ENCODE measurements around the gene ANKRD33B. TPM values are rescaled to one million over a fixed set of nuclear protein-coding genes. Genes with fewer than 3 reads are reported as not detected.

Gene ANKRD33B
- total RNA-seq, 2 donors from 2014 or later, result 2.0 to 4.8 TPM

- DNase-seq (no peak), ATAC-seq (no peak)
- intact Hi-C loops (cut with DNase I), result loop anchor here (10.0 kb wide), 4 partner anchors 109 to 919 kb away; no protein-coding TSS in a partner anchor
Measured at GRCh38 chr5:10695759-10696543, 132.1 kb downstream of the ANKRD33B start.

DNA sequence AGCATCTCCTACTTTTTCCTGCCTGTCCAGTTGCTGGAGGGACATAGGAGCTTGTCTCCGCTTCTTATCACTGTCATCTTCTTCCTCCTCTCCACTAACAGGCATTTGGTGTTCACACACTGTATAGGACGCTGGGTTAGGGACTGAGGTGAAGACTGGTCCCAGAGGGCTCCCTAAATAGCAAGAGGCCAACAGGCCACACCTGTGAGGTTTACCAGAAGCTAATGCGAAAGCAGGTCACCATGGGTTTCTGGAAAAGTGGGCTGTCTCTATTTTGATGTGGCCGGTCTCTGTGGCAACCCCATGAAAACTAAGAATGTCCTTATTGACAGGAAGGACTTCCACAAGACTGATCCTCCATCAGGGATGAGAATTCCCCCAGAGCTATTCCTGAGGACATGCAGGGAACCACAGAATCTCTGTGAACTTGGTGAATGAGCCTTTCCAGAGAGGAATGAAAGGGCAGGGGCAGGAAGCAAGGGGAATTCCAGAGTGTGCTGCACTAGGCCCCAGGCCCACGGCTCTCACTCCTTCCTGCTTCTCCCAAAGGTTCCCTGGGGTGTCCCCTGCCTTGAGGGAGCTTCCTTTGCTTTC, 135.5 kb downstream of the ANKRD33B start:
- DNase-seq (no peak), ATAC-seq (no peak)
- intact Hi-C loops (cut with DNase I), result loop anchor here (10.0 kb wide), 4 partner anchors 105 to 915 kb away; no protein-coding TSS in a partner anchor

DNA sequence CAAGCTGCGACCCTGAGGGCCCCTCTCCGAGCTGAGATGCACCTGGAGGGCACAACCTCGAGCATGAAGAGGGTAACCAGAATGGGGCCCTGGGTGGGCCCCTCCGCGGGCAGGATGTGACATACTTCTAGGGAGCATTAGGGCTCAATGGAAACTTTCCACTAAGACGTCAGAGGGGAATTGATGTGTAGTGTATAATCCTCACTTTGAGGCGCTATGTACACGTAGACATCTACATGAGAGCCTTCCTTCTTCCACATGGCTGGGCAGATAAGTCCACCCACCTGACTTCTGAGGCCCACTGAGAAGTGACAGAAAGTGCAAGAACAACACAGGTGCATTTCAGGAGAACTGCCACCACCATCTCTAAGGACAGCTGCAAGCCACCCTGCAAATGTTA, 136.1 kb downstream of the ANKRD33B start:
- intact Hi-C loops (cut with DNase I), result loop anchor here (5.0 to 10.0 kb wide), 5 partner anchors 105 to 915 kb away; no protein-coding TSS in a partner anchor
- ATAC-seq (no peak), DNase-seq (no peak)

DNA sequence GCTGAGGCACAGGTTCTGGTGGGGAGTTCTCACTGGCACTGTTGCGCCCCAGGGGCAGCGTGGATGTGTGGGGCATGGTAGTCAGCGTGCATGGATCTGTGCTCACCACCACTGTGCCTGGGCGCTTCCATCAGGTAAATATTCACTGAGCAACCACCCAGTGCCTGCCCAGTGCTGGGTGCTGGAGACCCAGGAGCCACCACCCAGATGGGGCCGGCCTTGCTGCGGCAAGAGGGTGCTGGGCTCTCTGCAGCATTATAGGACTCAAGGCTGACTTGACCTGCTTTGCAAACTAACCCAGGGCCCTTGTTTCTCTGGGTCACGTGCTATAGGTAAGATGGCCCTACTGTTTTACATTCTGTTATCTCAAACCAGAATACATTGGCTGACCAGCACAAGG, 136.6 kb downstream of the ANKRD33B start:
- intact Hi-C loops (cut with DNase I), result loop anchor here in 1 of 2 donors (5.0 kb wide), 1 partner anchor 352 kb away; no protein-coding TSS in a partner anchor
- ATAC-seq (no peak), DNase-seq (no peak)

GRCh38 chr5:10701567-10702039, 137.7 kb downstream of the ANKRD33B start:
- DNase-seq, result no peak
- intact Hi-C loops (cut with DNase I), result loop anchor here in 1 of 2 donors (2.0 to 5.0 kb wide), 2 partner anchors 57 to 351 kb away; no protein-coding TSS in a partner anchor

GRCh38 chr5:10702040-10702629, 138.3 kb downstream of the ANKRD33B start:
- DNase-seq (peak; percentile 47), ATAC-seq (peak; percentile 21 to 77)
- intact Hi-C loops (cut with DNase I), result loop anchor here in 1 of 2 donors (2.0 to 5.0 kb wide), 2 partner anchors 57 to 350 kb away; no protein-coding TSS in a partner anchor

More at GRCh38 chr5:10701567-10702039, 137.7 kb downstream of the ANKRD33B start:
- ATAC-seq, result peak; percentile 32 to 39

DNA sequence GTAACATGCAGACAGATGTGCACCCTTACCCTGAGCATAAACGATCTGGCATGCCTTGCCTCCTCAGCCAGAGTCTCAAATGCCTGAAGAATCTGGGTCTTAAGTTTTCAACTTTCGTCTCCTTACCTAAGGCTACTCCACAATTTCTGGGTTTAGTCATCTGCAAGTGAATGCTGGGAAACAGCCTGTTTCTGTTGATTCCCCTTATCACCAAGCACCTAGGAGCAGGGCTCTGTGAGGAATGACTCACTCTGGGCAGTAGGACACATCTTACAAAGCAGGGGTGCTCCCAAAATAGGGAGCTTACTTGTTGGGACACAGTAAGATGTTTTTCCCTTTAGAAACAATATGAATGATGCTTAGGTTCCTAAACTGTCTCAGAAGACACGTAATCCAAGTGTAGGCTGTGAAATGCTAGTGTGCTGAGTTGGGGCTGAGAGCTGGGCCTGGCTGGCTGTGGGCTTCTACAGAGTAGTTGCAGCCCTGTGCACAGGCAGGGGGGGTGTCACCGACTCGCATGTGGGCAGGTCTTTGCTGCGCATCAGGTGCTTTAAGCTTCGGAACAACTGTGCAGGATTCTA, 139.1 kb downstream of the ANKRD33B start:
- intact Hi-C loops (cut with DNase I), result loop anchor here in 1 of 2 donors (2.0 to 5.0 kb wide), 2 partner anchors 56 to 349 kb away; no protein-coding TSS in a partner anchor
- DNase-seq (no peak), ATAC-seq (peak in 1 of 2 donors; percentile 69)

- intact Hi-C loops (cut with DNase I), result loop anchor here in 1 of 2 donors (2.0 to 5.0 kb wide), 2 partner anchors 55 to 349 kb away; no protein-coding TSS in a partner anchor
- no peak for DNase-seq
- peak; percentile 7 to 24 for ATAC-seq
Measured at GRCh38 chr5:10703676-10704075, 139.8 kb downstream of the ANKRD33B start.

- ATAC-seq (peak; percentile 6 to 9), DNase-seq (no peak)
- intact Hi-C loops (cut with DNase I), result loop anchor here in 1 of 2 donors (5.0 kb wide), 1 partner anchor 347 kb away; no protein-coding TSS in a partner anchor
Measured at GRCh38 chr5:10704949-10705621, 141.2 kb downstream of the ANKRD33B start.

GRCh38 chr5:10705747-10706146, 141.9 kb downstream of the ANKRD33B start:
- DNase-seq (no peak), ATAC-seq (no peak)
- intact Hi-C loops (cut with DNase I), result no loop called here

GRCh38 chr5:10706326-10706725, 142.5 kb downstream of the ANKRD33B start:
- intact Hi-C loops (cut with DNase I), result no loop called here
- ATAC-seq, result no peak
- no peak for DNase-seq

Other genes with a start within 250 kb of the ANKRD33B start
- gene MARCHF6, start 210.4 kb upstream of the ANKRD33B start, total RNA-seq, result 100 to 1,000 TPM; 140 to 160 TPM
- 1 to 10 TPM in 1 of 2 donors, under 1 TPM in 1; 0.31 to 1.0 TPM for gene ROPN1L, start 122.2 kb upstream of the ANKRD33B start, total RNA-seq
- gene DAP, start 197.2 kb downstream of the ANKRD33B start, total RNA-seq, result 10 to 100 TPM; 44.6 to 66.9 TPM

All from left cardiac atrium (tissue), 4 donors.